ENCODE results near the gene ZFYVE1. TPM values are rescaled to one million over a fixed set of nuclear protein-coding genes. Genes with fewer than 3 reads are reported as not detected.

ZFYVE1 gene
- 10 to 100 TPM in 3 of 4 donors, 1 to 10 TPM in 1; 9.7 to 17.6 (median 14.0) TPM for total RNA-seq

- TF ChIP-seq POLR2A (IDR thresholded peaks at IDR 0.05) (peak in 3 of 4 donors; percentile 77 to 85 (median 82)), CTCF (IDR thresholded peaks at IDR 0.05) (peak in 1 of 6 experiments; percentile 31)
- no peaks in the 10 kb centered on the region for H3K9me3 ChIP-seq
- H3K4me3 ChIP-seq: peak within 1 kb of the TSS; percentile 66 to 99 (median 84)
- H3K27ac ChIP-seq: peak within 1 kb of the TSS; percentile 90 to 97 (median 92)
- WGBS, 2 donors: 1% methylated on average over 11 to 13 of the region's 42 CpGs
- H3K36me3 ChIP-seq: peaks cover 6 to 24% (median 9%) of the 10 kb centered on the region in 3 donors
- intact Hi-C loops (cut with DNase I): no loop called here
- peaks cover 0 to 45% (median 17%) of the 10 kb centered on the region in 3 donors for H3K4me1 ChIP-seq
- peak; percentile 79 for DNase-seq
- no peaks in the 10 kb centered on the region for H3K27me3 ChIP-seq
These were observed at the start of gene ZFYVE1 for GRCh38 chr14:73026845-73027542. Gene ZFYVE1 (minus strand): TSS chr14:73027106. CDS start chr14:73024508, 2,598 bp downstream.

- DNase-seq: no peak
- no peak for TF ChIP-seq POLR2A (IDR thresholded peaks at IDR 0.05)
- TF ChIP-seq CTCF (IDR thresholded peaks at IDR 0.05): no peak
- H3K27me3 ChIP-seq: no peaks in the 10 kb centered on the region
- no peak overlapping the region for H3K27ac ChIP-seq
- no peaks in the 10 kb centered on the region for H3K9me3 ChIP-seq
- H3K36me3 ChIP-seq: peaks cover 0 to 87% (median 4%) of the 10 kb centered on the region in 3 donors
- peaks cover 0 to 11% (median 0%) of the 10 kb centered on the region in 3 donors for H3K4me1 ChIP-seq
- WGBS, 2 donors: 75 to 94% methylated on average over 3 to 4 of the region's 4 CpGs
- H3K4me3 ChIP-seq: no peak overlapping the region
- intact Hi-C loops (cut with DNase I): no loop called here
These were observed 42.7 kb upstream of the ZFYVE1 start for GRCh38 chr14:73069585-73069984.

GRCh38 chr14:73058922-73059673, 32.2 kb upstream of the ZFYVE1 start:
- H3K36me3 ChIP-seq: peaks cover 0 to 21% (median 0%) of the 10 kb centered on the region in 3 donors
- H3K27me3 ChIP-seq: no peaks in the 10 kb centered on the region
- H3K9me3 ChIP-seq: no peaks in the 10 kb centered on the region
- peaks cover 14 to 59% (median 37%) of the 10 kb centered on the region in 3 donors for H3K4me1 ChIP-seq
- H3K27ac ChIP-seq: peak overlapping the region; percentile 83 to 97 (median 95)
- 0 to 1% methylated on average over 27 of the region's 27 CpGs for WGBS, 2 donors
- TF ChIP-seq CTCF (IDR thresholded peaks at IDR 0.05) (no peak), POLR2A (IDR thresholded peaks at IDR 0.05) (no peak)
- DNase-seq: no peak
- H3K4me3 ChIP-seq: peak overlapping the region; percentile 49 to 96 (median 90)
- intact Hi-C loops (cut with DNase I): no loop called here

GRCh38 chr14:73058224-73058921, 31.5 kb upstream of the ZFYVE1 start, which contains the start of gene RBM25:
Gene RBM25 (plus strand): TSS chr14:73058534. CDS start chr14:73071642, 13,108 bp downstream.
- peak in 3 of 4 donors; percentile 69 to 96 (median 96) for TF ChIP-seq POLR2A (IDR thresholded peaks at IDR 0.05)
- peak in 2 of 6 experiments; percentile 4 to 41 for TF ChIP-seq CTCF (IDR thresholded peaks at IDR 0.05)
- Histone ChIP-seq H3K27me3 (no peaks in the 10 kb centered on the region), H3K4me3 (peak within 1 kb of the TSS; percentile 49 to 96 (median 90)), H3K9me3 (no peaks in the 10 kb centered on the region), H3K27ac (peak within 1 kb of the TSS; percentile 83 to 97 (median 95)), H3K36me3 (peaks cover 0 to 13% (median 0%) of the 10 kb centered on the region in 3 donors), H3K4me1 (peaks cover 14 to 52% (median 34%) of the 10 kb centered on the region in 3 donors)
- intact Hi-C loops (cut with DNase I): no loop called here
- WGBS, 2 donors: 0 to 1% methylated on average over 15 to 38 of the region's 57 CpGs
- peak; percentile 91 for DNase-seq
